Measurements from ENCODE around the gene SEMA4G. TPM values are rescaled to one million over a fixed set of nuclear protein-coding genes. Genes with fewer than 3 reads are reported as not detected.
A peak's percentile ranks its signal among the peaks of the same experiment; 100 is the strongest.

The SEMA4G gene
- total and polyA plus RNA-seq, 2 of the 13 experiments (the other 11 are each of a cell fraction or from before 2014, with no cell fraction given), result 46.2 to 207 TPM

- no peak for TF ChIP-seq ZNF564 (CRISPR knock-in tag; IDR thresholded peaks at IDR 0.05)
- TF ChIP-seq, protein P1, sequence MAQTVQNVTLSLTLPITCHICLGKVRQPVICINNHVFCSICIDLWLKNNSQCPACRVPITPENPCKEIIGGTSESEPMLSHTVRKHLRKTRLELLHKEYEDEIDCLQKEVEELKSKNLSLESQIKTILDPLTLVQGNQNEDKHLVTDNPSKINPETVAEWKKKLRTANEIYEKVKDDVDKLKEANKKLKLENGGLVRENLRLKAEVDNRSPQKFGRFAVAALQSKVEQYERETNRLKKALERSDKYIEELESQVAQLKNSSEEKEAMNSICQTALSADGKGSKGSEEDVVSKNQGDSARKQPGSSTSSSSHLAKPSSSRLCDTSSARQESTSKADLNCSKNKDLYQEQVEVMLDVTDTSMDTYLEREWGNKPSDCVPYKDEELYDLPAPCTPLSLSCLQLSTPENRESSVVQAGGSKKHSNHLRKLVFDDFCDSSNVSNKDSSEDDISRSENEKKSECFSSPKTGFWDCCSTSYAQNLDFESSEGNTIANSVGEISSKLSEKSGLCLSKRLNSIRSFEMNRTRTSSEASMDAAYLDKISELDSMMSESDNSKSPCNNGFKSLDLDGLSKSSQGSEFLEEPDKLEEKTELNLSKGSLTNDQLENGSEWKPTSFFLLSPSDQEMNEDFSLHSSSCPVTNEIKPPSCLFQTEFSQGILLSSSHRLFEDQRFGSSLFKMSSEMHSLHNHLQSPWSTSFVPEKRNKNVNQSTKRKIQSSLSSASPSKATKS (CRISPR knock-in tag; IDR thresholded peaks at IDR 0.05), result no peak
- no peak for TF ChIP-seq ZNF260 (CRISPR knock-in tag; IDR thresholded peaks at IDR 0.05; ENCODE audit: borderline replicate concordance, low read depth)
- TF ChIP-seq ZNF646 (CRISPR knock-in tag; IDR thresholded peaks at IDR 0.05), result no peak
- TF ChIP-seq CEBPZ (IDR thresholded peaks at IDR 0.05; ENCODE audit: low read length), result no peak
- no peak for TF ChIP-seq MEIS2 (CRISPR knock-in tag; IDR thresholded peaks at IDR 0.05)
- no peak for TF ChIP-seq NBN (conservative IDR thresholded peaks at IDR 0.05)
- TF ChIP-seq ZFX (CRISPR knock-in tag; IDR thresholded peaks at IDR 0.05; ENCODE audit: low read depth), result peak; percentile 34
- TF ChIP-seq SYNCRIP (IDR thresholded peaks at IDR 0.05; ENCODE audit: insufficient read depth, low read depth, low read length), result no peak
- TF ChIP-seq, protein P2, sequence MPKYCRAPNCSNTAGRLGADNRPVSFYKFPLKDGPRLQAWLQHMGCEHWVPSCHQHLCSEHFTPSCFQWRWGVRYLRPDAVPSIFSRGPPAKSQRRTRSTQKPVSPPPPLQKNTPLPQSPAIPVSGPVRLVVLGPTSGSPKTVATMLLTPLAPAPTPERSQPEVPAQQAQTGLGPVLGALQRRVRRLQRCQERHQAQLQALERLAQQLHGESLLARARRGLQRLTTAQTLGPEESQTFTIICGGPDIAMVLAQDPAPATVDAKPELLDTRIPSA (CRISPR knock-in tag; IDR thresholded peaks at IDR 0.05; ENCODE audit: borderline replicate concordance), result no peak
- no peak for TF ChIP-seq ZNF616 (CRISPR knock-in tag; IDR thresholded peaks at IDR 0.05; ENCODE audit: low read depth)
- TF ChIP-seq CREBL2 (CRISPR knock-in tag; IDR thresholded peaks at IDR 0.05; ENCODE audit: borderline replicate concordance), result no peak
- TF ChIP-seq SP140L (CRISPR knock-in tag; IDR thresholded peaks at IDR 0.05; ENCODE audit: borderline replicate concordance), result no peak
- no peak for TF ChIP-seq CENPBD1 (CRISPR knock-in tag; IDR thresholded peaks at IDR 0.05; ENCODE audit: borderline replicate concordance, low read depth)
Measured at GRCh38 chr10:100998183-100998990, 29.1 kb downstream of the SEMA4G start (continued).
